Caco-2 (cell line): ENCODE results near the gene ASMTL. TPM values are rescaled to one million over a fixed set of nuclear protein-coding genes. Genes with fewer than 3 reads are reported as not detected.

Source experiments
- BruUV-seq: library from RNA; stranded (reverse); fragments of 400-500 nt; replicated peaks from 2 replicates; lab custom pipeline; 2021; lab: Mats Ljungman, UMichigan
- CTCF ChIA-PET: fragments of 300-600 bp; sonication (Branson Sonifier 250); formaldehyde crosslinking; loops from one replicate; lab custom pipeline; 2022; ENCODE audit warnings: antibody characterized with exemption; lab: Charles Lee
- POLR2A ChIA-PET: fragments of 300-600 bp; sonication (Branson Sonifier 250); formaldehyde crosslinking; loops from one replicate; lab custom pipeline; 2022; ENCODE audit warnings: antibody characterized with exemption; lab: Charles Lee
- DNase-seq, 2 experiments: peaks; one replicate each; pipeline versions ENCODE4 v3.0.0 to v3.0.0-alpha.2; 2020 to 2022
- H3K27me3 ChIP-seq: replicated peaks from 2 replicates; pipeline ENCODE4 v1.6.0; 2011; ENCODE audit warnings: low read length; ENCODE audit not compliant: control insufficient read depth, insufficient read depth
- H3K36me3 ChIP-seq: 2 replicates; pipeline ENCODE4 v1.5.1; 2011; ENCODE audit warnings: low read length; ENCODE audit not compliant: control insufficient read depth, insufficient read depth
- H3K4me1 ChIP-seq: fragments of 250-450 bp; sonication (Bioruptor Pico); 2 replicates; pipeline ENCODE4 v1.5.1; 2020; ENCODE audit warnings: mild to moderate bottlenecking
- H3K4me3 ChIP-seq: 2 replicates; pipeline ENCODE4 v1.5.1; 2011; ENCODE audit warnings: low read depth, mild to moderate bottlenecking, control low read depth, low read length
- H3K9me3 ChIP-seq: fragments of 250-450 bp; sonication (Bioruptor Pico); 2 replicates; pipeline ENCODE4 v1.5.1; 2020; ENCODE audit warnings: mild to moderate bottlenecking, moderate library complexity
- H3K27ac Mint-ChIP-seq: one replicate; pipeline ENCODE4 v1.8.0; 2022; ENCODE audit warnings: mixed read lengths; ENCODE audit not compliant: unreplicated experiment
- H3K27me3 Mint-ChIP-seq: one replicate; pipeline ENCODE4 v1.8.0; 2022; ENCODE audit warnings: mixed read lengths; ENCODE audit not compliant: insufficient read depth, unreplicated experiment
- H3K36me3 Mint-ChIP-seq: one replicate; pipeline ENCODE4 v1.8.0; 2022; ENCODE audit warnings: mild to moderate bottlenecking, mixed read lengths; ENCODE audit not compliant: insufficient read depth, unreplicated experiment
- H3K4me1 Mint-ChIP-seq: one replicate; pipeline ENCODE4 v1.8.0; 2022; ENCODE audit warnings: low read depth, mixed read lengths; ENCODE audit not compliant: unreplicated experiment
- H3K4me3 Mint-ChIP-seq: one replicate; pipeline ENCODE4 v1.8.0; 2022; ENCODE audit warnings: mild to moderate bottlenecking, moderate library complexity, mixed read lengths; ENCODE audit not compliant: unreplicated experiment
- H3K9me3 Mint-ChIP-seq: one replicate; pipeline ENCODE4 v1.8.0; 2022; ENCODE audit warnings: mixed read lengths; ENCODE audit not compliant: unreplicated experiment
- intact Hi-C: fragments of 100-400 bp; cut with micrococcal nuclease; formaldehyde crosslinking; loops from one replicate; pipeline ENCODE4 v1.10.0; 2022; ENCODE audit not compliant: unreplicated experiment
- total RNA-seq: library from RNA; stranded (reverse); gene quantifications from 2 replicates; pipeline ENCODE4 v1.2.3, GENCODE V29; 2022
- TF ChIP-seq, protein P1 (sequence below), 2 experiments: fragments of 200-600 bp in 1 of 2; IDR thresholded peaks; 1 replicate in 1 of 2; 2 replicates in 1 of 2; pipeline versions ENCODE4 v1.5.1 to v1.8.0; 2011 to 2022; ENCODE audit warnings: antibody characterized with exemption in 1 of 2, control low read depth in 1 of 2, inconsistent platforms in 1 of 2, low read depth in 1 of 2, low read length in 1 of 2, mild to moderate bottlenecking in 1 of 2, moderate library complexity in 1 of 2; ENCODE audit not compliant: insufficient read depth in 1 of 2, severe bottlenecking in 1 of 2, unreplicated experiment in 1 of 2

Gene ASMTL
- total RNA-seq, 1 experiment from 2014 or later = 17.4 TPM

- TF ChIP-seq, protein P1, sequence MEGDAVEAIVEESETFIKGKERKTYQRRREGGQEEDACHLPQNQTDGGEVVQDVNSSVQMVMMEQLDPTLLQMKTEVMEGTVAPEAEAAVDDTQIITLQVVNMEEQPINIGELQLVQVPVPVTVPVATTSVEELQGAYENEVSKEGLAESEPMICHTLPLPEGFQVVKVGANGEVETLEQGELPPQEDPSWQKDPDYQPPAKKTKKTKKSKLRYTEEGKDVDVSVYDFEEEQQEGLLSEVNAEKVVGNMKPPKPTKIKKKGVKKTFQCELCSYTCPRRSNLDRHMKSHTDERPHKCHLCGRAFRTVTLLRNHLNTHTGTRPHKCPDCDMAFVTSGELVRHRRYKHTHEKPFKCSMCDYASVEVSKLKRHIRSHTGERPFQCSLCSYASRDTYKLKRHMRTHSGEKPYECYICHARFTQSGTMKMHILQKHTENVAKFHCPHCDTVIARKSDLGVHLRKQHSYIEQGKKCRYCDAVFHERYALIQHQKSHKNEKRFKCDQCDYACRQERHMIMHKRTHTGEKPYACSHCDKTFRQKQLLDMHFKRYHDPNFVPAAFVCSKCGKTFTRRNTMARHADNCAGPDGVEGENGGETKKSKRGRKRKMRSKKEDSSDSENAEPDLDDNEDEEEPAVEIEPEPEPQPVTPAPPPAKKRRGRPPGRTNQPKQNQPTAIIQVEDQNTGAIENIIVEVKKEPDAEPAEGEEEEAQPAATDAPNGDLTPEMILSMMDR (IDR thresholded peaks at IDR 0.05; ENCODE audit: insufficient read depth in 1 of 2, low read depth in 1 of 2, low read length in 1 of 2, severe bottlenecking in 1 of 2, unreplicated experiment in 1 of 2) = no peak
- Mint-ChIP-seq H3K9me3 (peaks cover 17% of the 10 kb centered on the region), H3K27ac (no peak overlapping the region), H3K4me1 (no peaks in the 10 kb centered on the region), H3K4me3 (no peak overlapping the region), H3K27me3 (peaks cover 10% of the 10 kb centered on the region), H3K36me3 (no peaks in the 10 kb centered on the region)
- POLR2A ChIA-PET = no interaction called here
- Histone ChIP-seq H3K9me3 (no peaks in the 10 kb centered on the region), H3K4me3 (no peak overlapping the region), H3K4me1 (no peaks in the 10 kb centered on the region), H3K27me3 (no peaks in the 10 kb centered on the region), H3K36me3 (no peaks in the 10 kb centered on the region)
- intact Hi-C loops = no loop called here
- CTCF ChIA-PET = no interaction called here
- peak in 1 of 2 experiments; percentile 23 for DNase-seq
- no TSS peak for BruUV-seq
Observed at GRCh38 chrX:1468250-1468772, 15.6 kb upstream of the ASMTL start.

GRCh38 chrX:1466971-1467561 lies 14.4 kb upstream of the ASMTL start:
- Mint-ChIP-seq H3K4me3 (no peak overlapping the region), H3K36me3 (no peaks in the 10 kb centered on the region), H3K27ac (no peak overlapping the region), H3K4me1 (no peaks in the 10 kb centered on the region), H3K9me3 (peaks cover 10% of the 10 kb centered on the region), H3K27me3 (peaks cover 10% of the 10 kb centered on the region)
- no TSS peak for BruUV-seq
- DNase-seq = peak in 1 of 2 experiments; percentile 22
- Histone ChIP-seq H3K36me3 (no peaks in the 10 kb centered on the region), H3K9me3 (no peaks in the 10 kb centered on the region), H3K4me3 (no peak overlapping the region), H3K4me1 (no peaks in the 10 kb centered on the region), H3K27me3 (no peaks in the 10 kb centered on the region)
- TF ChIP-seq, protein P1 (IDR thresholded peaks at IDR 0.05; ENCODE audit: insufficient read depth in 1 of 2, low read depth in 1 of 2, low read length in 1 of 2, severe bottlenecking in 1 of 2, unreplicated experiment in 1 of 2) = no peak
- intact Hi-C loops = no loop called here
- ChIA-PET CTCF (no interaction called here), POLR2A (no interaction called here)

DNA sequence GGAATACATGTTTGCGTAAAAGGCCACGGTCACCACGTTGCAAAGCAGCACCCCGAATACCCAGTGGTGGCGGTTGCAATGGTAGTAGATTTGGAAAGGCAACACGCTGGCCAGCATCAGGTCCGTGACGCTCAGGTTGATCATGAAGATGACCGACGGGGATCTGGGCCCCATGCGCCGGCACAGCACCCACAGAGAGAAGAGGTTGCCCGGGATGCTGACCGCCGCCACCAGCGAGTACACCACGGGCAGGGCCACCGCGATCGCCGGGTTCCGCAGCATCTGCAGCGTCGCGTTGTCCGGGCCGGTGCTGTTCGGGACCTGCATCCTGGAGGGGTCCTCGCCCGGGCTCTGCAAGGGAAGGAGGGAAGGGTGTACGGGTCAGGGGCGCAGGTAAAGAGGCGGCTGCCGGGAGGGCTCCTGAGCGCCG lies 13.5 kb upstream of the ASMTL start:
- Mint-ChIP-seq H3K27ac (no peak overlapping the region), H3K36me3 (no peaks in the 10 kb centered on the region), H3K9me3 (peaks cover 14% of the 10 kb centered on the region), H3K4me1 (no peaks in the 10 kb centered on the region), H3K27me3 (peaks cover 10% of the 10 kb centered on the region), H3K4me3 (no peak overlapping the region)
- no TSS peak for BruUV-seq
- peak in 1 of 2 experiments; percentile 13 for DNase-seq
- Histone ChIP-seq H3K27me3 (no peaks in the 10 kb centered on the region), H3K9me3 (no peaks in the 10 kb centered on the region), H3K36me3 (no peaks in the 10 kb centered on the region), H3K4me3 (no peak overlapping the region), H3K4me1 (no peaks in the 10 kb centered on the region)
- TF ChIP-seq, protein P1 (IDR thresholded peaks at IDR 0.05; ENCODE audit: insufficient read depth in 1 of 2, low read depth in 1 of 2, low read length in 1 of 2, severe bottlenecking in 1 of 2, unreplicated experiment in 1 of 2) = no peak
- ChIA-PET CTCF (no interaction called here), POLR2A (no interaction called here)
- intact Hi-C loops = no loop called here
